Breast epithelium (tissue), 4 donors: ENCODE results near the gene USP53. TPM values are rescaled to one million over a fixed set of nuclear protein-coding genes. Genes with fewer than 3 reads are reported as not detected.
"Not testable (repeated sequence)": the region's sequence is repeated elsewhere in the genome, so short reads cannot be mapped to it uniquely, and the experiment has no call there.

Experiments
- DNase-seq, 2 donors: peaks; one replicate each; pipeline ENCODE4 v3.0.0-alpha.2; 2019; ENCODE audit warnings: low spot score in 2 of 2
- H3K27ac ChIP-seq, 2 donors: fragments of 200-600 bp; sonication (generic) in 1 of 2; one replicate each; pipeline ENCODE4 v1.5.1; 2016 to 2019; ENCODE audit warnings: mild to moderate bottlenecking in 1 of 2
- H3K27me3 ChIP-seq, 2 donors: fragments of 200-600 bp; sonication (generic) in 1 of 2; one replicate each; pipeline versions ENCODE4 v1.5.1 to v1.6.0; 2017 to 2019; ENCODE audit warnings: control low read depth in 1 of 2, mild to moderate bottlenecking in 1 of 2
- H3K36me3 ChIP-seq: fragments of 200-600 bp; one replicate; pipeline ENCODE4 v1.5.1; 2019
- H3K4me1 ChIP-seq, 2 donors: fragments of 200-600 bp; sonication (generic); one replicate each; pipeline ENCODE4 v1.5.1; 2016 to 2019; ENCODE audit warnings: control low read depth in 1 of 2
- H3K4me3 ChIP-seq, 3 donors: fragments of 200-600 bp; sonication (generic); 1 replicate in 2 of 3; 2 replicates in 1 of 3; pipeline ENCODE4 v1.5.1; 2016 to 2019; ENCODE audit warnings: mild to moderate bottlenecking in 3 of 3, moderate library complexity in 2 of 3
- H3K9me3 ChIP-seq, 2 donors: fragments of 200-600 bp; sonication (generic) in 1 of 2; one replicate each; pipeline ENCODE4 v1.5.1; 2016 to 2019; ENCODE audit warnings: control low read depth in 1 of 2
- CTCF ChIP-seq, 3 donors: fragments of 450-650 bp; IDR thresholded peaks; one replicate each; pipeline ENCODE4 v1.5.1; 2016 to 2017; ENCODE audit warnings: antibody characterized with exemption in 3 of 3, mild to moderate bottlenecking in 3 of 3, moderate library complexity in 3 of 3
- POLR2A ChIP-seq: fragments of 450-650 bp; IDR thresholded peaks from one replicate; pipeline ENCODE4 v1.6.1; 2016; ENCODE audit warnings: antibody characterized with exemption, mild to moderate bottlenecking, moderate library complexity
- POLR2AphosphoS5 ChIP-seq, 3 donors: sonication (generic); formaldehyde crosslinking; IDR thresholded peaks; one replicate each; pipeline ENCODE4 v1.6.1; 2017; ENCODE audit warnings: antibody characterized with exemption in 3 of 3
- intact Hi-C: fragments of 100-400 bp; cut with DNase I; formaldehyde crosslinking; loops from one replicate; pipeline ENCODE4 v1.15.1; 2023; ENCODE audit warnings: low total_unique reads
- total RNA-seq, 3 donors: library from RNA; depleted of rRNA; stranded (reverse); fragments of >200 nt; gene quantifications; one replicate each; pipeline ENCODE4 v1.1.0, GENCODE V29; 2016

USP53 gene
- total RNA-seq, 3 donors from 2014 or later: 123 to 167 (median 136) TPM

DNA sequence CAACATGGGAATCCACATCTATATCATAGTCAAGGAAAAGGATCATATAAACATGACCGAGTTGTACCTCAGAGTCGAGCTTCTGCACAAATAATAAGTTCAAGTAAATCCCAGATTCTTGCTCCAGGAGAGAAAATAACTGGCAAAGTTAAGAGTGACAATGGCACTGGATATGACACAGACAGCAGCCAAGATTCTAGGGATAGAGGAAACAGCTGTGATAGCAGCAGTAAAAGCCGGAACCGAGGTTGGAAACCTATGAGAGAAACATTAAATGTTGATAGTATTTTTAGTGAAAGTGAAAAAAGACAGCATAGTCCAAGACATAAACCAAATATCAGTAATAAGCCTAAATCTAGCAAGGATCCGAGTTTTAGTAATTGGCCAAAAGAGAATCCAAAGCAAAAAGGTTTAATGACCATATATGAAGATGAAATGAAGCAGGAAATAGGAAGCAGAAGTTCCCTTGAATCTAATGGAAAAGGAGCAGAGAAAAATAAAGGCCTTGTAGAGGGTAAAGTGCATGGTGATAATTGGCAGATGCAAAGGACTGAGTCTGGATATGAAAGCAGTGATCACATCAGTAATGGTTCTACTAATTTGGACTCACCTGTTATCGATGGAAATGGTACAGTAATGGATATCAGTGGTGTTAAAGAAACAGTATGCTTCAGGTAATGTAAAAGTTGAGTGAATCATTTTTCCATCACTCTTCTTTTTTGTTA, 59.0 kb downstream of the USP53 start:
- no peak overlapping the region for H3K4me3 ChIP-seq
- DNase-seq: no peak
- H3K27ac ChIP-seq: no peak overlapping the region
- H3K4me1 ChIP-seq: no peaks in the 10 kb centered on the region
- no peaks in the 10 kb centered on the region for H3K9me3 ChIP-seq
- H3K27me3 ChIP-seq: no peaks in the 10 kb centered on the region
- H3K36me3 ChIP-seq: peaks cover 5% of the 10 kb centered on the region
- TF ChIP-seq POLR2A (no peak), CTCF (IDR thresholded peaks at IDR 0.05) (no peak), POLR2AphosphoS5 (IDR thresholded peaks at IDR 0.05) (no peak)
- intact Hi-C loops: no loop called here

DNA sequence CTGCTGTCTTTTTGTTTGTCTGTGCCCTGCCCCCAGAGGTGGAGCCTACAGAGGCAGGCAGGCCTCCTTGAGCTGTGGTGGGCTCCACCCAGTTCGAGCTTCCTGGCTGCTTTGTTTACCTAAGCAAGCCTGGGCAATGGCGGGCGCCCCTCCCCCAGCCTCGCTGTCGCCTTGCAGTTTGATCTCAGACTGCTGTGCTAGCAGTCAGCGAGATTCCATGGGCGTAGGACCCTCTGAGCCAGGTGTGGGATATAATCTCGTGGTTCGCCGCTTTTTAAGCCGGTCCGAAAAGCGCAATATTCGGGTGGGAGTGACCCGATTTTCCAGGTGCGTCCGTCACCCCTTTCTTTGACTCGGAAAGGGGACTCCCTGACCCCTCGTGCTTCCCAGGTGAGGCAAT, 67.0 kb downstream of the USP53 start:
- H3K9me3 ChIP-seq, H3K36me3 ChIP-seq, H3K27ac ChIP-seq, H3K4me1 ChIP-seq, intact Hi-C loops, DNase-seq, H3K27me3 ChIP-seq, H3K4me3 ChIP-seq: not testable (repeated sequence)

GRCh38 chr4:119279945-119280344, 67.4 kb downstream of the USP53 start:
- H3K4me1 ChIP-seq, H3K4me3 ChIP-seq, H3K27me3 ChIP-seq, H3K9me3 ChIP-seq, H3K27ac ChIP-seq, intact Hi-C loops, H3K36me3 ChIP-seq, DNase-seq: not testable (repeated sequence)

GRCh38 chr4:119281393-119281792, 68.9 kb downstream of the USP53 start:
- no peak overlapping the region for H3K27ac ChIP-seq

DNA sequence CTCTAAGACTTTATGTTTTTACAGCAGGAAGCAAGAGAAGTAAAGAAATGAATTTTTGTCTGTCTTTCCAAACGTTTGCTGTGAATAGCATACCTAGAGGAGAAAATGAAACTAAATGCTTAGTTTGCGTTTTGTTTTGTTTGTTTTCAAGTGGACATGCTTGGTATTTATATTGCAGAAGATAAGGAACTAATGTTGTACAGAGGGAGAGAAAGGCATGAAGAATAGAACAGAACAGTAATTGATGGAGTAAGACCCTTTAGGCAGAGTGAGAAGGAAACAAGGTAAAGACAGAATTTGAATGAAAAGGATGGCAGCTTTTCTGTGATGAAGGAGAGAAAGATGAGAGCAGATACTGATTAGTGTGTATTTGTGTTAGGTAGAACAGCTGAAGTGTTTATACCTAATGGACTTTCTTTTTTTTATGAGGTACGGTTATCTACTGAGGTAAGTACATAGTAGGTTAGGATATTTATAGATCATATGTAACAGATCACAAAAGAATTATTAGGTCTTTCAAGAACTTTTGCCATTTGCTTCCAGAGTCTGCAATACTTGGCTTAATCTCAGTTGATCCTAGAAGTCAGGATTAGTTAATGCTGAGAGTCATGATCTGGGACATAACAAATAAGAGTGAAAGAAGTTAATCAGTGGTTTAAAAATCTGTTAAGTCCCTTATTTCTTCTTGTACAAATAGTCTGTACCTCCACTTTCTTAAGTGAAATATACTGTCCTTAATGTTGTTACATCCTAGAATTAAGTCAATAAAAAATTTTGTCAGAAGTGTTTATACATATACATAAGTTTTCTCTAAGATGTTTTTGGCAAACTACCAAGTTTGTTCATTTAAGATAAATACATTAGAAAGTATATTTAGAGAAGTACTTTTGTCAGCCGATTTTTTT, 72.6 kb downstream of the USP53 start:
- Histone ChIP-seq H3K27ac (peak overlapping the region in 1 of 2 donors; percentile 53), H3K36me3 (no peaks in the 10 kb centered on the region), H3K4me3 (peak overlapping the region in 1 of 3 donors; percentile 2), H3K4me1 (no peaks in the 10 kb centered on the region), H3K9me3 (no peaks in the 10 kb centered on the region), H3K27me3 (no peaks in the 10 kb centered on the region)
- intact Hi-C loops: no loop called here
- DNase-seq: no peak
- TF ChIP-seq CTCF (IDR thresholded peaks at IDR 0.05): peak in 2 of 3 donors; percentile 32 to 39
- no peak for TF ChIP-seq POLR2A

More at GRCh38 chr4:119281393-119281792, 68.9 kb downstream of the USP53 start:
- Histone ChIP-seq H3K27me3 (no peaks in the 10 kb centered on the region), H3K36me3 (no peaks in the 10 kb centered on the region), H3K4me1 (no peaks in the 10 kb centered on the region), H3K9me3 (no peaks in the 10 kb centered on the region), H3K4me3 (no peak overlapping the region)
- intact Hi-C loops: no loop called here
- DNase-seq: no peak
- TF ChIP-seq CTCF (IDR thresholded peaks at IDR 0.05) (no peak), POLR2AphosphoS5 (IDR thresholded peaks at IDR 0.05) (no peak), POLR2A (no peak)

DNA sequence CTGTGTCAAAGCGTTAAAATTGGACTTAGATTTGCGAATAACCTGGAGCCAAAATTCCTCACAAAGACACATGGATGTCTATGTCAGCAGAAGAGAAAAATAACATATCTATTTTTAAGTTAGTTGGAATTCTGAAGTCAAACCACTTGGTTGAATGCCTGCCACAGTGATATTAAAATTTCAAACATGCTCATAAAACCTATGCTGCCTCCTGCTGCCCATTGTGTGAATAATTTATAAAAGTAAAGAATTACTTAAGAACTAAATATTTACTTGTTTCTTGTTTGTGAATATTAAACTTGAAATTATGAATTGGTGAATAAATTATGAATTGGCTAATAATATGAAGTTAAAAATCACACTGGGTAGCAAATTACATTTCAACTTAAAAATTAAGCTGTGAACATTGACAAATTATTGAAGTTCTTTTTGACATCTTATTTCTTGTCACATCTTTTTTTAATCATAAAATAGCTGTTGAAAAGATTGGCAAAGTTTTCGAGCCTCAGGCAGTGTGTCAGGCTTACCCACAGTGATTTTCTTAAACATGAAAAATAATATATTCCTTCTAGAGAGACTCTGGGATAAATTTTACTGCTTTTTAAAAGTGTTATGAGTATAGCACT, 74.0 kb downstream of the USP53 start:
- H3K9me3 ChIP-seq: no peaks in the 10 kb centered on the region
- H3K4me3 ChIP-seq: no peak overlapping the region
- DNase-seq: no peak
- intact Hi-C loops: no loop called here
- H3K27ac ChIP-seq: no peak overlapping the region
- no peaks in the 10 kb centered on the region for H3K4me1 ChIP-seq
- H3K36me3 ChIP-seq: no peaks in the 10 kb centered on the region
- TF ChIP-seq CTCF (IDR thresholded peaks at IDR 0.05) (peak; percentile 43 to 74 (median 67)), POLR2AphosphoS5 (IDR thresholded peaks at IDR 0.05) (no peak), POLR2A (no peak)
- no peaks in the 10 kb centered on the region for H3K27me3 ChIP-seq
